Measurements from ENCODE around the gene MARK4.

DNA sequence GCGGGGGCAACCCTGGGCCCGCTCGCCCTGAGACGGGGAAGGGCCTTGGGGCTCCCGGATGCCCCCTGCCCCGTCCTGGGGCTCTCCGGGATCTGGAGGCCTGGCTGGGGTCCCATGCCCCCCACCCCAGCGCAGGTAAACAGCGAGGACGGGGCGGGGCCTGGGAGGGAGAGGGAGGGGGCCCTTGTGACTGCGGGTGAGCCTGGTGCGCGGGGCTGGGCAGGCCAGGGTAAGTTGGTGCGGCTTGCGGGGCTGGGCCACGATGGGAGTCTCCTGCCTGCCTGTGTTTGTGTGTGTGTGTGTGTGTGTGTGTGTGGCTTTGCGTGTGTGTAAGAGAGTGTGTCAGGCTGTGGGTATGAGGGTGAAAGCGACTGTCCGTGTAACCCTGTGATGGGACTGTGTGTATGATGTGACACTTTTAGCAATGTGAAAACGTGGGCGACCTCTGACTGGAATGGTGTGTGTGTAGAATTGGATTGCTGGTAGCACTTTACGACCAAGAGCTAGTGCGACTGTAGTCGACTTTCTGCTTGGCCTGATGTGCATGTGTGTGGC lies 89.9 kb downstream of the MARK4 start:
- TF ChIP-seq, protein P1, sequence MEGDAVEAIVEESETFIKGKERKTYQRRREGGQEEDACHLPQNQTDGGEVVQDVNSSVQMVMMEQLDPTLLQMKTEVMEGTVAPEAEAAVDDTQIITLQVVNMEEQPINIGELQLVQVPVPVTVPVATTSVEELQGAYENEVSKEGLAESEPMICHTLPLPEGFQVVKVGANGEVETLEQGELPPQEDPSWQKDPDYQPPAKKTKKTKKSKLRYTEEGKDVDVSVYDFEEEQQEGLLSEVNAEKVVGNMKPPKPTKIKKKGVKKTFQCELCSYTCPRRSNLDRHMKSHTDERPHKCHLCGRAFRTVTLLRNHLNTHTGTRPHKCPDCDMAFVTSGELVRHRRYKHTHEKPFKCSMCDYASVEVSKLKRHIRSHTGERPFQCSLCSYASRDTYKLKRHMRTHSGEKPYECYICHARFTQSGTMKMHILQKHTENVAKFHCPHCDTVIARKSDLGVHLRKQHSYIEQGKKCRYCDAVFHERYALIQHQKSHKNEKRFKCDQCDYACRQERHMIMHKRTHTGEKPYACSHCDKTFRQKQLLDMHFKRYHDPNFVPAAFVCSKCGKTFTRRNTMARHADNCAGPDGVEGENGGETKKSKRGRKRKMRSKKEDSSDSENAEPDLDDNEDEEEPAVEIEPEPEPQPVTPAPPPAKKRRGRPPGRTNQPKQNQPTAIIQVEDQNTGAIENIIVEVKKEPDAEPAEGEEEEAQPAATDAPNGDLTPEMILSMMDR (IDR thresholded peaks at IDR 0.05; ENCODE audit: insufficient read depth, low read length, poor library complexity, severe bottlenecking): no peak
- TF ChIP-seq EZH2phosphoT487 (conservative IDR thresholded peaks at IDR 0.05; ENCODE audit: low read length): no peak

Data from SU-DHL-6 (cell line).